Hippocampal formation (tissue), 2 donors: ENCODE measurements around the gene SULT4A1.

ENCODE experiments used
- DNase-seq, 2 donors: peaks; one replicate each; lab custom pipeline; 2025; lab: John Stamatoyannopoulos, UW

The SULT4A1 gene

DNA sequence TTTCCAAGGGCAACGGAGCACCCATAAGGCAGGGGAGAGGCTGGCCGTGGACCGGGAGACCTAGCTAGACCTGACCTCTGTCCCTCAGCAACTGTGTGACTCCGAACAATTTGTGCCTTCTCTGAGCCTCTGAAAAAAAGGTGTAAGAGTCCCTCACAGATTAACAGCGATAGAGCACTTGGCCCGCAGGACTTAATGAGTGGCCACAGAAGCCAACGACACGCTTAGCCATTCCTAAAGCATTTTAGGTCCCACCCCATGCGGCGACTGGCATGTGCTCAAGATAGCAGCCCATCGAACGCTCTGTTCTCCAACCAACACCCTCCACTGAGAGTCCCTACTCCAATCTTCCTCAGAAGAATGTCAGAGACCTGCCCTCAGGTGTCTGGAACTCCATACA is 1.5 kb downstream of the SULT4A1 start:
- DNase-seq: no peak

DNA sequence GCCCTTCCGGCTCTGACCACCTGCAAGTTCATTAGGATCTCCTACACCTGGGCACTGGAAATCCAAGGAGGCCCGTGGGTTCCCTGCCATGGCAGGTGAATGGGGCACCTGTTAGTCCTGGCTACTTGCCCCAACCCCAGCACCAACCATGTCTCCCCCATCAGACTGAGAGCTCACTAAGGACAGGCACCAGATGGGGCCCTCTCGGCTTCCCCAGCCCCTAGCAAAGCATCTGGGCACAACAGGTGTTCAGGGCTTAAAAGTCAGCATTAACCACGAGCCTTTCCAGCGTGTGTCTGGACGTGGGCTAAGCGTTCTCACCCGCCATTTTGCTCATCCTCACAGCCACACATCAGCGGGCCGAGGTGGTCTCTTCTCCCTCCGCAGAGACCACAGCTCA is 2.2 kb downstream of the SULT4A1 start:
- no peak for DNase-seq

DNA sequence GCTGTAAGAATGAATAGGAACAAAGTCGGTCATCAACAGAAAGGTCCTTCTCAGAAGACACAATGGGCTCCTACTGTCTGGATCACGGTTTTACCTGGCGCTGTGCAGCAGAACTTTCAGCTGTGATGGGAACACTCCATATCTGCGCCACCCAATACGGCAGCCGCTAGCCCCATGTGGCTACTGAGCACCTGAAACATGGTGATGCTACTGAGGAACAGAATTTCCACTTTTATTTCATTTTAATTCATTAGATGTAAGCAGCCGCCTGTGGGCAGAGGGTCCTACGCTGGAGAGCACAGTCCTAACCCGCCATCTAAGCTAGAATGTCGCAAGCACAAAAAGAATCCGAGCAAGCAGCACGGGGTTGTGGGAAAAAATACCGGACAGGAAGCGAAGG is 2.7 kb downstream of the SULT4A1 start:
- no peak for DNase-seq

DNA sequence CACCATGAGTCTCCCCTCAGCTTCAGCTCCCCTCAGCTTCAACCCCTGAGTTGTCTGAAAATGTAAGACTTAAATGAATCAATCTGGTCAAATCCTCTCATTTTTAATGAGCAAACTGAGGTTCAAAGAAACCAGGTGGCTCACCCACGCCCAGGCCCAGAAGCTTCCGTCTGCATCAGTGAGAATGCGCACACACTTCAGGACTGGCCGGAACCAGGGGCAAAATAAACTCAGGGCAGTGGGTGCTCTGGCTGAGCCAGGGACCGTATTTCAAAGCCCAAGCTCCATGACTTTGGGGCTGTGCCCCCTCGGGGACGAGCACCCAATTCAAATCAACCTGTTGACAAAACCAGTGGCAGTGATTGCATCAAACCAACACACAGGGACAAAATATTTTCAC is 3.1 kb downstream of the SULT4A1 start:
- no peak for DNase-seq

DNA sequence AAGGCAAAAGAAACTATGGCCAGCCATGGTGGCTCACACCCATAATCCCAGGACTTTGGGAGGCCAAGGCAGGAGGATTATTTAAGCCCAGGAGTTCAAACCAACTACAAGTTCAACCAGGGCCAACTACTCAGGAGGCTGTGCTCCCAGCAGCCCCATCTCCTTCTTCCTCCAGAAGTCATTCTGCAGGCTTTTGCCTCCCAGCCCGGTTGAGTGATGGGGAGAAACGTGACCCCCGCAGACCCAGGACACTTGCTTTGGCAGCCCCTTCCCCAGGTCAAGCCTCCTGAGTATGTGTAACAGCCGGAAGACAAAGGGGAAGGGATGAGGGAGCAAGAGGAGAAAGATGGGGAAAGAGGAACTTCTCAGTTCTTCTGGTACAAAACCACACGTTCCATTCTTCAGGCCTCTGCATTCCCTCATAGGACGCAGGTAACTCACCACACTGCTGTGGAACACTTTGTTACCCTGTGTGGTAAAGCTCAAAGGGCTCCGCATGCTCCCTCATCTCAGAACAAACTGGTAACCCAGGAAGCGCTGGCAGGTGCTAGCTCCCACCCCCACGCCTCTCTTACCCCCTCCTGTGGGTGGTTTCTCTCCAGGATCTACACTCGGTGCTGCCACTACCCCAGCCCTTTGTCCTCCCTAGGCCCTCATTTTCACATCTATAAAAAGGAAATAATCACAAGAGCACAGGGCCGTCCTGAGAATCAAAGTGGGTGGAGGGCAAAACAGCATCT is 4.0 kb downstream of the SULT4A1 start:
- no peak for DNase-seq

DNA sequence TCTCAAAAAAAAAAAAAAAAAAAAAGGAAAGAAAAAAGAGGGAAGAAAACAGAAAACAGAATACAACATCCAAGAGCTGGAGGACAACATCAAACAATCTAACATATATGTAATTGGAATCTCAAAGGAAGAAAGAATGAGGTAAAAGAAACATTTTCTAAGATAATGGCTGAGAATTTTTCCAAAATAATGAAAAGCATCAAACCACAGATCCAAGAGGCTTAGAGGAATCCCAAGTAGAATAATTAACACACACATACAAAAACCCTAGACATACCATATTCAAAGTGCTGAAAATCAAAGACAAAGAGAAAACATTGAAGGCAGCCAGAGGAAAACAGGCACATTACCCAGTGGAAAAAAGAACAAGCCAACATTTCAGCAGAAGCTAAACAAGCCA is 4.9 kb downstream of the SULT4A1 start:
- DNase-seq: no peak

DNA sequence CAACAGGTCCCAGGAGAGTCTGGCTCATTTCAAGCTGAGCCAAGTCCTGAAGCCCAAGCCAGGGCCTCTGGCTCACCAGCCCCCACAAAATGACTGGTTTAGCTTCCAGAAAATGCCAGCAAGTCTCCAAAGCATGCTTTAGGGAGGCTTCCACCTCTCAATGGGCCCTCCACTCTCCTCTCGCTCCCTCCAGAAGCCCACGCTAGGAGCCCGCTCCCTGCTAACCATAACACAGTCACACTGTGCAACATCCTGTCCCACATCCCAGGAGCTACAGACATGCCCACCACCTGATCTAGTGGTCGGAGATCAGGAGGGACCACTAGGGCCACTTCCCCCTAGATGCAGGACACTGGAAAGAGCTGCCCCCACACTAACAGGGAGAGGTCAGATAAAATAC is 6.9 kb downstream of the SULT4A1 start:
- DNase-seq: no peak

DNA sequence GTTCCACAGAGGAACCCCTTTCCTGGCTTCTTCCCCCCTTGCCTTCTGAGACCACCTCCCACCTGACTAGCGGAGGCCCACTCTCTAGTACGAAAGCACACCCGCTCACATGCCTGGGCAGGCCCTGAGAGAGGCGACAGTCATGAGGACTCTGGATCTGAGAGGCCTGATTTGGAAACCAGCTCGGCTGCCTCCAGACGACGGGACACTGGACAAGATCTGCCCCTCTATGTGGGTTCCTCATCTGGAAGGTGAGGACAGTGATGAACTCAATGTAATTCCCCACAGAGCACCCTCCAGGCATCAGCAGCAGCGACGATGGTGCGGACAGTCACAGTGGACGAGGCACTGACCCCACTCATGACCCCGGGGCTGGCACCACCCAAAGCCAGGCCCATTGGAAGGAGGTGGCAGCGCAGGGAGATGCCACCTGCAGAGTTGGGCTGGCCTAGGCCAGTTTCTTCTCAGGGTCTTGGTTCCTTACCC is 7.5 kb downstream of the SULT4A1 start:
- DNase-seq: no peak

DNA sequence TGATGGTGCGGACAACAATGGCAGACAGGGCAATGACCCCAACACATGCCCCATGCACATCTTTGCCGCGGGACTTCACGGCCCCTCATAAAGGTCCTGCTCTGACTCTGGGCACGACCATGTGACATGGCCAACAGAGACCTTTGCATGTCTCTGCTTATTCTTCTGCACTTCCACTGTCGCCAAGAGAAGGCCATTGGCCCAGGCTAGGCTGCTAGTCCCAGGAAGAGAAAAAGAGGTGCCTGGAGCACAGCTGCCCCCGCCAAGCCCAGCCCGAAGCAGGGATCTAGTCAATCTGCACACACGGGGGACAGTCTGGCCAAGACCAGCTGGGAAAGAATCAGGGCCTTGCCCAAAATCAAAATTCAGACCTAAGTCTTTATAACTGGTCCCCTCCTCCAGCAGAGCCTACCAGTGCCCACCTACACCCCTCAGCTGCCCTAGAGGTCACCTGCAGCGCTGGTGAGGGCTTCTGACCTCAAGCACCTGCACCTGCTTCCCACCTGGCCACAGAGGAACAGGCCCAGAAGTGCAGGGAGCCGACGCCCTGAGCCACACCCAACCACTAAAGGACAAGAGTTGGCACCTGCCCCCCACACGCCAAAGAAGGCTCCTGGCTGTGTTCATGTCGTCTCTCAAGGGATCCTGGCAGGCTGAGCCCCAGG is 8.1 kb downstream of the SULT4A1 start:
- DNase-seq: no peak

DNA sequence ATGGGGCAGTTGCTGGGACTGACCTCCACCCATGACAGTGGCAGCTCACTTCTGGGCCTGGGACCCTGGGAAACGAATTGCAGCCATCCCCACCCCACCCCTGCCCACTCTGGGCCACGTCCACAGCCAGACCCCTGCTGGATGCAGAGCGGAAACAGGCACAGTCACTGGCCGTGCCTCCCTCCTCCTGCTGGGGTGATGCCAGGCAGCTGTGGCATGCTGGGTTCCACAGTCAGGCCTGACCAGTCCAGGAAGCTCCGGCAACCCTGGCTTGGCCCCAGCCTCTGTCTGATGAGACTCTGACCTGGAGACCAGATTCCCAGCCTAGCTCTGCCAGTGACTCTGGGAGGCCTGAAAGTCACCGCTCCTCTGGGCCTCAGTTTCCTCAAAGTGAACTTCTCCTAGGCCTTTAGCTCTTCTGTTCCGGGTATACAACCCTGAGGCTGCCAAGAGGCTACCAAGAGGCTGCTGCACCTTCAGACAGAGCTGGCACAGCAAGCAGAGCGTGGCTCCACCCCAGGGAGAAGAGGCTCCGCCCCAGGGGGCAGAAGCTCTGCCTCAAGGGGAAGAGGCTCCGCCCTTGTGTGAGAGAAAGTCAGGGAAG is 8.9 kb downstream of the SULT4A1 start:
- DNase-seq: no peak

DNA sequence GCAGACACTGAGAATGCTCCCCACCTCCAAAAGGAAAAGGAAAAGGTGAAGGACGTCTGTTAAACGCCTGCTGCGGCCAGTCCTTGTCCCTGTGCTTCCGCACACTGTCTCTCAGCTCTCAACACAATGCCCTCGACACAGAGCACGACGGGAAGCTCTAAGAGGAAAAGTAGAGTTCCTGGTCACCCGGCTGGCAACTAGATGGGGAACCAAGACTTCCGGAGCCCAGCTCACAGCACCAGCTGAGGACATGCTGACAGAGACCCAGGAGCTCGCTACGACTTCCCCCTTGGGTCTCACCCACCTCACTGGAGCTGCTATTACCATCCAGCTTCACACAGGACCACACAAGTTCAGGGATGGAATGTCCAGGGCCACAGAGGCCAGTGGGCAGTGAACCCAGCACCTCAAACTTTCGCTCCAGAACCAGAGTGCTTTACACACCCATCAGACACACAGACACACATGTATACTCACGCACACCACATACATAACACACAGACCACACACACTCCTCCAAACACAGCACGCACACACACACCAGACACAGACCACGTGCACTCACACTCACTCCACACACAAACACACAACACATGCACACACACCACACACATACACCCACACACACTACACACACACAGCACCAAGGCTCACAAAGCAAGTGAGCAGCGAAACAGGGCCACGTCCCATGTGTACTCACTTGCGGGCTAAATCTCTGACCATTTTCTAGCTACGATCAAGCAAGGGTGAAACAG is 9.6 kb downstream of the SULT4A1 start:
- peak in 1 of 2 donors; percentile 18 for DNase-seq

DNA sequence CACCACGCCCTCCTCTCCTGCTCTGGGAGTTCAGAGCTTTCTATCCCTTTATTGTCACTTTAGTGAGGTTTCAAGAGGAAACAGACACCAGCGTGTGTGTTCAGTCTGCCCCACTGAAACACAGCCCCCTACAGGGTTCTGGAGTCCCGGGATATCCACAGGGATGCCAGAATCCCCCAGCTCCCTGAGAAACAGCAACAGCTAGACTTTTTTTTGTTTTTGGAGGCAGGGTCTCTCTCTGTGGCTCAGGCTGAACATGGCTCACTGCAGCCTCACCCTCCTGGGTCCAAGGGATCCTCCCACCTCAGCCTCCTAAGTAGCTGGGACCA is 10.4 kb downstream of the SULT4A1 start:
- DNase-seq: no peak

DNA sequence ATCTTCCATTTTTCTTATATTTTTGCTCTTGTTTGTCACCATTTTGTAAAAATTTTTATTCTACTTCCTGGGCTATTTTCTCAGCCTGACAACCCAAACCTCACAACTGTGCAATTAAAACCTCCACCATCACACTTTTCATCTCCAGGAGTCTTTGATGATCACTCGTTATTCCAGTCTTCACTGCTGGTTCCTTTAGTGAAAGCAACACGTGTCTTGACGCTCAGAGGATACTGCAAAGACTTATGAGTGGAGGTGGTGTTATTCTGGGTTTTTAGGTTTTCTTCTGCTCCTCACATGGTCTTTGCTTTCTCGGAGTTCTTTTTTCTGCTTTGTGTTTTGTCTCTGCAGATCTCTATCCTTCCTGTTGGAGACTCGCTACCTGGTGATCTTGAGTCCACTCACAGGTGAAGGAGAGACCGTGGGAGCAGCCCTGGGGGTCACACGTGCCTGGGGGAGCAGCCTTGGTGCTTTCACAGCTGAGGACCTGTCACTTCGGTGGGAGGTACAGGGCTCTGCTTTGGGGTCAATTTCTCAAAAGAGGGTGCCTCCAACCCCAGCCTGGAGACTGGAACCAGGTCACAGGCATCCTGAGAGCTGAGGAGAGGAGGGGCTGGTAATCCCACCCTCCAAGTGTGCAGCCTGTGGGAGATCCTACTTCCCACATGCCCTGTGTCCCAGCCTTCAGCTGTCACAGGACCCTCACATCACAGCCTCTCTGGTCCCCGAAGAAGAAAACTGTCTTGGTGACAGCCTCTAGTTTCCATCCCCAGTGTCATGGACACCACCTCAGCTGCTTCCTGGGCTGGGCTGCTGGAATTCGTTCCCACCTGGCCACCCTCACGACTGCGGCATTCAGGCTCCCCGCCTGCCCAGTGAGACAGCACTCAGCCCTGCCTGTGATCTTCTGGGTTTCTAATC is 11.0 kb downstream of the SULT4A1 start:
- DNase-seq: no peak

DNA sequence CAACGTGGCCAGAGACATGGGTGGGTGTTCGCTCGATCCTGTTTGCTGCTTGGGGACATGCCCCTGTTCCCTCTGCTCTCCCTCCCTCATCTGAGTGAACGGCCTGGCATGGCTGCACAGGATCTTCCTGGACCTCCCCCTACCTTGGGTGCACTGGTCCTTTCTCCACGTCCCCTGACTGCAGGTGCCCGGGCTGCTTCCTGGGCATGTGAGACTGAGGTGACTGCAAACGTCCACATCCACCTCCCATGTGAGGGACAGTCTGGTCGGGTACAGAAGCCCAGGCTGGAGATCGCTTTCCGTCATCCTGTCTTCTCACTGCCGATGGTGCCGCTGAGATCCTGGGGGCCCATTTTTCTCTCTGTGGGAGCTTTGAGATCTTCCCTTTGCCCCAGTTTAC is 11.8 kb downstream of the SULT4A1 start:
- no peak for DNase-seq

DNA sequence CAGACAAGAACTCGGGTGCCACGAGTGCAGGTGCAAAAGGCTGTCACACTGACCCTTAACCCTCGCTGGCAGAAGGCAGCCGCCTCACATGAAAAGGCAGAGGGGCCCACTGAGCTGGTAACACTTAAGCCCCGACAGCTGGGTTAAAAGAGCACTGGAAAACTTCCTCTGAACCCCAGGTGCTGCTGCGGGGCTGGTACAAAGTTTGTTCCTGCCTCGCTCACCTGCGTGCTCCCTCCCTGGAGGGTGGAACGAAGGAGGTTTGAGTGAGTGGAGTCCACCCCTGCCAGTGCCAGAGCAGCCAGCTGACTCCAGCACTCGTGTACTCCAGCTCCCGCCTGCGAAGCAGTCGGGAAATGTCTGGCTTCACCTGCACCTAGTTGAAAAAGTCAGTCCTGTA is 12.6 kb downstream of the SULT4A1 start:
- DNase-seq: no peak

DNA sequence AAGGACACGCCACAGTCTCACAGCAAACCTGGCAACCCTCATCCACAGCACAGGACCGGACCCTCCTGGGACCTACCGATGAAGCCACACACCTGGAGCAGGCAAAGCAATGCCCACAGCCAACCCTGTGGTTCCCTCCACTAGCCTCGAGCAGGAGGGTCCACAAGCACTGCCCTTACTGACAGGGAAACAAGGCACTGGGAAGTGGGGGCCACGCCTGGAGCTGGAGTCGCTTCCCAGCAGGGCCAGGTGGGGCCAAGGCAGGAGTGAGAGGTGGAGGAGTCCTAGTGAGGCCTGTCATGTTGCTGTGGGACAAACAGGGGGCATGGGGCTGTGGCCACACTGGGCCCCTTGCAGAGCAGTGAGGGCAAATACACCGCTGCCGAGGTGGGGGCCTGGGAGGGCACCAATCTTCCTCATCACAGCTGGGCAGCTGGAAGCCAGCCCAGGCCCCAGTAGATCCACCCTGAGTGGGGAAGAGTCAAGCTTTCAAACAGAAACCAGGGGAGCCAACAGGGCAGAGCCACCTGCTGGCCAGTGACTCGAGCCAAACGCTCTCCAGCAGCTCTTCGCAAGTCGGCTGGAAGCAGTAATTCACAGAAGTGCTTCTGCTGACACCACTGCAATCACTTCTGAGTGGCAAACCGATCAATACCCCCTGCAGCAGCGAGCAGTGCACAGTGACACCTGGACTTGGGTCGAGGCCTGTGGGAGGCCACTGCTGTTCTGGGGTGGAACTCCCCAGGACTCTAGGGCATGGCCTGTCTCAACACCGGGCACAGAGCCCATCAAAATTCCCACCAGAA is 13.7 kb downstream of the SULT4A1 start:
- DNase-seq: no peak

DNA sequence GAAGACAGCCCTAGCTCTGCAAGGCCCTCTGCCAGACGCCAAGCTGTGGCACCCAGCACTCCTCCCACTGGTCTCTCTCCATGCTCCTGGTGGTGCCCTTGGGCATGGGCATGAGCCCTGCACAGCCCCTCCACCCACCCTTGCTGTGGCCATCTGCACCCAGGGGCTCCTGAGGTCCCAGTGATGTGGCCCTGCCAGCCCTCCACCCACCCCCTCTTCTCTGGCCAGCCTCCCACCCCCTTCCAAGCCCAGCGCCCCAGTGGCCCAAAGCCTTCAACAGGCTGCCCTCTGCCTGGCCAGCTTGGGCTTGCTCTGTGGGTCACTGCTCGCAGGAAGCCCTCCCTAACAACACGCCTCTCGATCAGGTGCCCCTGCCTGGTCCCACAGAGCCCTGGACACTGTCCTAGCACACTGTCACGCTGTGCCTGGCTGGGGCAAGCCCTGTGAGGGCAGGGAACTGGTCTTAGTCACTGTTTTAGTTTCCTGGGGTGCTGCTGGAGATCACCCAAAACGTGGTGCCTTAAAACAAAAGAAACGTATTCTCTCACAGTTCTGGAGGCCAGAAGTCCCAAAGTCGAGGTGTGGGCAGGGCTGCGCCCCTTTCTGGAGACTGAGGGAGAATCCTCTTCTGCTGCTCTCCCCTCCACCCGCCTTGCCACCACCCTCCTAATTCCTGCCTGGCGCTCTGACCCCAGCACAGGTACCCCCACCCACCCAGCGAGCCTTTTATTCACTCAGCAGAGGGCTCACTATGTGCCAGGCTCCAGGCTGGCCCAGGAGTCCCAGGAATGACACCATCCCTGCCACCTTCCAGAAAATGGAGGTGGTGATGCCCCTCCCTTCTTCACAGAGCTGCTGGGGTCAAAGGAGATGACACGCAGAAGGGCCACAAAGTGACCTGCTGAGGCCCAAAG is 14.7 kb downstream of the SULT4A1 start:
- no peak for DNase-seq

DNA sequence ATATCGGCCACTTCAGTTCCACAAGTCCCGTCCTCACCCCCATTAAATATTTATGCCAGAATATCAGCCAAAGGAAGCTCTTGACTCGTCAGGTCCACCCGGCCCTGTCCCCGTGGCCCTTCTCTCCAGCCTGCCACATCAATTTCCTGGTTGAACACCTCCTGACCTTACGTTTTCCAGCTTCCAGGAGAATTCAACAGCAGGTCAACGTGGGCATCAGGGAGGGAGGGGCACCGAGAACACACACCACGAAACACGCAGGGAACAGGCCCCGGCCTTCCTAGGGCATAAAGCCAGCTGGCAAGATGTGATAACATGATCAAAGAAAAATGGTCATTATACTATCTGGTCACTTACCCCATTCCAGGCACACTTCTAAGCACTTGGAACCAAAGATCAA is 15.3 kb downstream of the SULT4A1 start:
- DNase-seq: no peak

DNA sequence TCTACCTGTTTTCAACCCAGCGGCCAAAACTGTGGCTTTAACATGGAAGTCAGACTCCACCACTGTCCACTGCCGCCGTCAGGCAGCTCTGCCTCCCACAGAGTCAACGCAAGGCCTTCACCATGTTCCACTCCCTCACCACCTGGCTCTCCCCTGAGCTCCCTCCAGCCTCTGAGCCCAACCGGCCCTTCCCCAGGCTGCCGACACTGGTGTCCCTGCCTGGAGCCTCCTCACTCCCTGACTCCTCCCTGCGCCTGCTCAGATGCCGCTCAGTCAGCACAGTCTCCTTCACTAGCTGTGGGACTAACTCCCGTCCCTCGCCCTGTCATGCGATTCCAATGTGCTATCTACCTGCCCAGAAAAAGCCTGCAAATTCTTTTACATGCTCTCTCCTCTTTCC is 16.3 kb downstream of the SULT4A1 start:
- DNase-seq: no peak
